ENCODE data around the gene UBAC2. TPM values are rescaled to one million over a fixed set of nuclear protein-coding genes. Genes with fewer than 3 reads are reported as not detected.

Gene UBAC2
- total RNA-seq, 1 donor from 2014 or later = 63.5 TPM

DNA sequence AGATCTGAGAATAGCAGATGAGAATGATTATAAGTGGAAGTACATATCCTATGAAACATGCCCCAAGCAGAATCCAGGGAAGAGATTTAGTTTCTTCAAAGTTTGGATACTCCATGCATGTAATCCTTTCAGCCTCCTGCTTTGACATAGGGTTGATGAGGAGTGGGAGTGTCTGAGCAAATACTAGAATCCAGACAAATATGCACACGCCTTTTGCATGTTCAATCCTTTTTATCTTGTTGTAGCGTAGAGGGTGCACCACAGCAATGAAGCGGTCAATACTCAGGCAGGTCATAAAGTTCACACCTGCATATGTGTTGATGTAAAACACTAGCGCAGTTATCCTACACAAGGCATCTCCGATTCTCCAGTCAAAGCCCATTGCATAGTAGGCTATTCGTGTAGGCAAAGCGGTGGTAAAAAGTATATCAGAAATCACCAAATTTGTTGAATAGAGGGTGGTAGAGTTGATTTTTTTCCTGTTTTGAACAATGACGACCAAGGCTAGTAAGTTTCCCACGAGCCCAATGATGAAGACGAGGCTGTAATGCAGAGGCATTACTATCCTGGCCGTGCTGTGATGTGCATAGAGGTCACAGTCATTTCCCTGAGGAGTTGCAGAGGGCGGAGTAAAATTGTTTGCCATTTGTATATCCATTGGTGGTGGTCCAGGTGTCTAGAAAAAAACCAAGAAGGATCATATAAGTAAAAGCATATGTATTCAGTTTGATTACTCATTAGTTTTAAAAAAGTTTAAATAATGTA is 95.0 kb downstream of the UBAC2 start:
- no peak for DNase-seq (ENCODE audit: low read depth)

DNA sequence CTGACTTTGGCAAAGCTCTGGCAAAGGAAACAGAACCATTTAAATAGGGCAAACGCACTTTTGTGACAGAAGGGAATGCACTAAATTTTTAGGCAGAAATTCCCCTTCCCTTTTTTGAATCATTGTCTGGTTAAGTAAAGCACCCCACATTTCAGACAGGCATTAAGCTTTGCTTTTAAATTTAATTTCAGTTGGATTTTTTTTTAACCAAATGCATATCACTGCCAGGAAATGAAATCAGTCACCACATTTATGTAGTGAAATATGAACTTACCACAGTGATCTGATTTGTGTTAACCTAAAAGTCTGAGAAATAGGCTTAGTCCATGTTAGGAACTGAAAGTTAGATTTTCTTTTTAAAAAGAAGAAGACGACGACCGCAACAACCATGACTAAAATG is 95.7 kb downstream of the UBAC2 start:
- no peak for DNase-seq (ENCODE audit: low read depth)

DNA sequence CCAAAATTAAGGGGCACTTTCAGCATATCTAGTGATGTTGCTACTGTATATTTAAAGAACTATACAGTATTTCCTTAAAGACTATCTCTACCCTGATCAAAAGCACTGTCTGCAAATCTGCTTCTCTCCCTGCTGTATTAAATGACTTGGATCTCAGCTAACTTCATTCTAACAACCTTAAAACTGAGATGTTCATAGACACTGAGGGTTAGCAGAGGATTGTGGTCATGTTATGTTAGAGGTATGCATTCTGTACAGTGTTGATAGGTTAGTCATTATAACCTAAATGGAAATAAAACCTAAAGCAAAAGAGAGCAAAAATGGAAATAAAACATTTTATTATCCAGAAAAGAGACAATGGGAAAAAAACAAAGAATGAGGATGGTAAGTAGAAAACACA is 96.7 kb downstream of the UBAC2 start:
- DNase-seq (ENCODE audit: low read depth) = no peak

DNA sequence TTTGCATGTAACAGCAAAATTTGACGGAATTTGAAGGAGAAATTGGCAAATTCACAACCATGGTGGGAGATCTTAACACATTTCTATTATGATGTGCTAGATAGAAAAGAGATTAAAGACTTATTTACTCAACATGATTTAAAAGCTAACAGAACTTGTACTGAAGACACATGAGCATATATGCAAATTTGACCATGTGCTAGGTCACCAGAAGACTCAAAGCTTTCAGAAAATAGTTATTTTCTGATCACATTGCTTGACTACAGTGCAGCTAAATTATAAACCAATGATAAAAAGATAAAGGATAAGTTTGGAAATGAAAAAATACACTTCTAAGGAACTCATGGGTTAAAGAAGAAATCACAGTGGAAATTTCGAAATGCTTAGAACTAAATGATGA is 97.4 kb downstream of the UBAC2 start:
- no peak for DNase-seq (ENCODE audit: low read depth)

DNA sequence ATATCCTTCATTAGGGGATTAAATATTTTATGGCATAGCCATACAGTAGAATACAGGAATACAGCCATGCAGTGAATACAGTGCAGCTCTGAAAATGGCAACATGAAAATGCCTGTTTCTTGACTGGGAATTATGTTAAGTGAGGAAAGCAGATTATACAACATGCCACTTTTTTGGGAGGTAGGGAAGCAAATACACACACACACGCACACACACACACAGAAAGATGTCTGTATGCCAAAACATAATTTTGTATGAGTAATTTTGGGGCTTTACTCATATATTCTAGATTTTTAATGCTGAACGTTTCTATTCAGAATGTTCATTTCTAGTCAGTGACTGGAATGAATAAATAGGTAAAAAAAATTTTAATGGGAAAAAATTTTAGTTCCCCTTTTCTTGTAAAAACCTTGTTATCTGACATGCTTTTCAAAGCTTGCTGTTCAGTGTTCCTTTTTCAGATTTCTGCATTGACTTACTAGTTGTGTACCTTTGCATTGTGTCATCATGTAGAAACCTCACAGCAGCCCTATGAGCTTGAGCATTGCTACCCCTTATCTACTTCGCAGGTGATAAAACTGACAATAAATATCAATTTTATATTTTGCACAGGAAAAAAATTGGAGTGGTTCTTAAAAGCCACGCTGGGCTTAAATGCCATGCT is 98.7 kb downstream of the UBAC2 start:
- no peak for DNase-seq (ENCODE audit: low read depth)

DNA sequence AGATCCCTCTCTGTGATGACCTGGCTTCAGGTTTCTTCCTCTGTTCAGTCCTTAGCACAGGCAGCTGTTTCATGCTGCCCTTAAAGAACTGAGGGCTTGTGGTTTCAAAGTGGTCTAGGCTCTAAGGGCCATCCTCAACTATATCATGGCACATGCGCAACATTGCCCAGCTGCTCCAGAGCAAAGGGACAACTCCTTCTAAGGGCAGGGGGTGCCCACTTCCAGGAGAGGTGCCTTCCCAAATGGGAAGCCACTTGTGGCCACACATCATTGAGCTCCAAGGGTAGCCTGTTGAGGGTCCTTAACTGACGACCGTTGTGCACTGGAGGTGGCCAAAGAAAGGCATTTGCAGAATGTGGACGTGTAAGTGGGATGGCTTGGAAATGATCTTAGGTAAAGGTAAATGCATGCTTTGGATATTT is 99.3 kb downstream of the UBAC2 start:
- no peak for DNase-seq (ENCODE audit: low read depth)

DNA sequence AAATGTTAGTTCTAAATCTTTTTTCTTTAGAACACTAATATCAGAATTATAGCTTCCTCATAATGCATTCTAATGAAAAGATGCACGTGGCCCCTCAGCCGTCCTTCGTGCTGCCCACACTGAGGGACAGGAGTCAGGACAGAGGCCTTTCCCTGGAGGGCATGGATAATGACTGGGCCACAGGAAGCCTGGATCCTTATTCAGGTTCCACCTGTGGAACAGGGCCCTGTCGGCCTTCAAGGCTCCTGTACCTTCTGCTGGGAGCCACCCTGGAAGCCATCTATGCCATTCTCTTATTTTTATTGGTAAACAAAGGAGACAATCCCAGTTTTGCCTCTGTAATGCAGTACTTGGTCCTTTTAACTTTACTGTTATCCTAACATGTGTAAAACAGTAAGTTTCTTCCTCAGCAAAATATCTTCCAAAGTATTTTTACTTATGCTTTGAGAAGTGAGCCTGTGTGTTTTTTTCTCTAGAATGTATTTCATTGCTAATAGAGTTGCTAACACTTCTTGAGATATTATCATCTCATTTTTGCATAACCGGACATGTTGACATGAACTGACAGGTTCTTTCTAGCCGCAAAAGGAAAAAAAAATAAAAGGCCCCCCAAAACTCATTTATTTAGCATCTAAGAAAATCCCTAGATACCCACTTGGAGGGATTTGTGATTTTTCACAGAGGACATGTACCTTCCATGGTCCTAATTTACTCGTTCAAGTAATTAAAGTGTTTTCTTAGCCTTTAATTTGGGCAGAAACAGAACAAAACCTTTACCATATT is 100.6 kb downstream of the UBAC2 start:
- DNase-seq (ENCODE audit: low read depth) = no peak

DNA sequence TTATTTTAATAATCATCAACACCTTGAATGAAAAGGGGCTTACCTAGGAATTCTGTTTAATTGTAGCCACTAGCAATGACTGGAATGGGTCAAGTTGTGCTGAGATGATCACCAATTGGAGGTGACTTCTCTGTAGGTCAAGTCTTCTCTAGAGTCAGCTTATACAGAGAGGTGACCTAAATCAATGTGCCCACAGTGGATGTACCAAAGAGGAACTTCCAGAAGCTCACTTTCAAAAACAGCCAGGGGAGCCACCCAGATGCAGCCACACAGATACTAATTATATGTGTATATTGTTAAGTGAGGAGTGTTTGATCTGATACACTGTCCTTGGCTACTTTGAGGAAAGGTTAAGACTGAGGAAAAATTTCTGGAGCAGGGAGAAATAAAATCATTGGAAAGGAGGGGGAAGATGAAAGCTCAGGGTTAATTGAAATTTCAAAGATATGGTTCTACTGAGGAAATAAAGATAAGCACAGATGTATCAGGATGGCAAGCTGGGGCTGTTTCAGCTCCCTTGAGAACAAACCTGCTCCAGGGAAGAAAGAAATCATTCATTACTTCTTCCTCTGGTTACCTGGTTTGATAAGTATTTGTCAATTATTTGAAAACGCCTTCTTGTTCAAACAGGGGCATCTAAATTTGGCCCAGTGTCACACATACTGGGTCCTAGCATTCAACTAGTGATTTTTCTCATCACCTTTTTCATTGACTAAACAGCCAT is 101.4 kb downstream of the UBAC2 start:
- DNase-seq (ENCODE audit: low read depth) = no peak

DNA sequence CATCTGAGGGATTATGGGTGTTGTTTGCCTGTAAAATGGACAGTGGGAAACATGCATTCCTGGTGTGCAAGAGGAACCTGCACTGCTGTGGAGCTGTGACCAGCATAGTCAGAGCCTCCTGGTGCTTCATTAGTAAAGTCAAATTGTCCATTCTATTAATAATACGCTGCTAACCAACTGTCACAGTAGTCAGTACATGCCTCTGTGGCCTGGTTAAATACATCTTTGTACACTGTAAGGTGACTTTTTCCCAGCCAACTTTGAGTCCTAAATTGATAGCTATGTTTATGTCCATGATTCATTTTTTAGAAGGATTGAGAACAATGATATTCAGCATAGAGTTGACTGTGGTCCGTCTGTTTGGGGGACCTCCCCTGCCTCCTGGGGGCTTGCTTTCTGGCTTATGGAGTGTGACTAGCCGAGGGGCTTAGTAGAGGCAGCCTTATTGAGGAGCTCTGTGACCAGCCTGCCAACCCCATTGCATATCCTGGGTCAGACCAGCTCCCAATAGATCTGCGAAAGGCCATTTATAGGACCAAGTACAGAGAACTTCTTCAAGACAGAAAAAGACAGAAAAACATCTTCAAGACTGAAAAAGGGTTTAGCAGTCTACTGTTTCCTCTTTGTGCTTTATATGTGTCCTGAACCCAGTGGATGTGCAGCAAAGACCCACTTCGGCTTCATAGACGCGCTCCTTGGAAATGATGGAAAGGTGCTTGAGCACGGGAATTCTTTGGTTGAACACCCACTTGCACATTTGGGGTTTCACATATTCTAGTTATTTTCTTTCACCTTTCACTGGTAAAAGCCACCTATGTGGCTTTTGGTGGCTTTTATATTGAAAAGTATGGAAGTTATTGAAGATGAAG is 102.2 kb downstream of the UBAC2 start:
- no peak for DNase-seq (ENCODE audit: low read depth)

DNA sequence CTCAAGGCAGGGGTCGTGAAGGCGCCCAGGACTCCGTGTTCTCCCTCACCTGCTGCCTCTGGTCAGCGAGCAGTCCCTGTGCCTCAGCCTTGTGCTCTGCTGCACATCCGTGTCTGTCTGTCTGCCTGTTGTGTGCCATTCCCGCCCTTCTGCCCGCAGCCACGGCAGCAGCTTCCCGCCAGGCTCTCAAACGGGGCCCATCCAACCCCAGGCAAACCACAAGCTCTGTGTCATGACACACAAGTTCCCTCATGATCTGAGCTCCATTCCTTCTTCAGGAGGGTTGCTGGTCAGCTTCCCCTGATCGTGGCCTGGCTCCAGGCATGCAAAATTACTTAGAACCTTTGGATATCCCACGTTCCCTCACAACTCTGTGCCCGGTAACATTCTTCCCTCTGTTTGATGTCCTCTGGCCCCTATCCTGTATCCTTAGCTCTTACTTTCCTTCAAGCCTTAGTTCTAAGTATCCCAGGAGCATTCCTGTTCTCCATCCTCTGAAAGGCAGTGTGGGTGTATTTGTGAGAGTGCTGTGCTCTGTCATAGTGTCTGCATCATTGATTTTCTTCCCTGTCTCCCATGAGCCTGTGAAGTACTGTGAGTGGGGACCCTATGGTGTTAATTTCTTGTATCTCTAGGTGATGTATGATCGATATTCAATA is 103.3 kb downstream of the UBAC2 start:
- no peak for DNase-seq (ENCODE audit: low read depth)

DNA sequence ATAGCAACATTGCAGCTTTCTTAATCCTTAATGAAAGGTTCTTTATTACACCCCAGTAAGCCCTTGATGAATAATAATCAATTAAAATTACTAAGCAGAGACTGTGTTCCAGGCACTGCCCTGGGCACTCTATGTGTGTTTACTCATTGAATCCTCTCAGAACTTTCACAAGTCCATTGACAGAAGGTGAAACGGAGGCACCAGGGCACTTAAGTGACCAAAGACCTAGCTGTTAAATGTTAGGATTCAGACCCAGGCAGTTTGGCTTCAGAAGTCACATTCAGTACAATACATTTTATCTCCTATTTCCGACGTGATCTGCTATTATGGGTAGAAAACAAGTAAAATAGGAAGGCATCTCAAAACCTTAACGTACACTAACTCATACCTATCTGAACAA is 103.9 kb downstream of the UBAC2 start:
- DNase-seq (ENCODE audit: low read depth) = no peak

DNA sequence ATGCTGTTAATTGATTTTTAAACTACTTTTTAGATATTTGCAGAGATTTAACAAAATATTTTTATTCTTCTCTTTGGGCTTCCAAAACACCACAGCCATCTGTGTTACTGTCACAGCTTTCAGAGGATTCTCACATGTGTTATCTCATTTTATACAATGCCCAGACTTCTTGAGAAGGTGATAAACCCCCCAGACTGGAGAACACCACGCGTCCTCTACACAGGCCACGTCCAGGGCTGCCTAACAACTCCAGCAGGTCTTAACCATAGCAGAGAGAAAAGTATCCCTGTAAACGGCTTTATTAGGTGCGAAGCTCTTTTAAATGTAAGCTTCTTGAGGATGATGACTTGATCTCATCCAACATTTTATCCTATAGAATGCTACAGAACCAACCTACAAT is 104.5 kb downstream of the UBAC2 start:
- DNase-seq (ENCODE audit: low read depth) = no peak

DNA sequence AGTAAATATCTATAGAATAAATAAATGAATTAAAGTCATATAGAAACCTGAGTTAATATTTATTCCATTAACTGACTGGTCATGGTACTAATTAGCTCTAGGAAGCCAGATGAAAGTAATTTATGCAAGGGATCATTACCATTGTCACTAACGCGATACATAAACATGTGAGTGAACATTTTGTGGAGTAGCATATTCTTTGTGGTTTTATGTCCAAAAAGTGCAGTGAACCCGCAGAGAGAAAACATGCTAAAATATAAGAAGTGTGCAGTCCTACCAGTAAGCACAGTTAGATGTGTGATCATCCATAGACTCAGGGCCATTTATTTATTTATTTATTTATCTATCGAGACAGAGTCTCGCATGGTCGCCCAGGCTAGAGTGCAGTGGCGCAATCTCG is 104.9 kb downstream of the UBAC2 start:
- DNase-seq (ENCODE audit: low read depth) = no peak

DNA sequence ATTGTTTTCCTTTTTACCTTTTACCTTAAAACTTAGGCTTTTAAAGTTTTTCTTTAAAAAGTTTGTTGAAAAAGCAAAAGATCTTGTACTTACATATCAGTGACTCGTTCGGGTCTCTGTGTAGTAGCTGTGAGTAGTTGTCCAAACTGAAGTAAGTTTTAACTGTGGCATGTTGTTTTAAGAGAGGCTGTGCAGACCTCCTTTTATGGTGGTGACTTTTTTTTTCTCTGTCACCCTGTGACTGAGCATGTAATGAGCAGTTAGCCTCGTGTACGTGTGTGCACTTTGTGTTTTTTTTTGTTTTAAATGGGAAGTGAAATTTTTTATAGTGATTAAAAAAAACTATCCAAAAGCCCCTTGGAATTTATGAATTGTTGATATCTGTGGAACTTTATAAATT is 106.6 kb downstream of the UBAC2 start, which contains the start of gene GPR183:
Gene GPR183, minus strand, starts transcription at position 153 of the 400 bp plus-strand sequence. CDS start 11,254 bp downstream, outside the sequence.
- DNase-seq (ENCODE audit: low read depth) = peak; percentile 73

DNA sequence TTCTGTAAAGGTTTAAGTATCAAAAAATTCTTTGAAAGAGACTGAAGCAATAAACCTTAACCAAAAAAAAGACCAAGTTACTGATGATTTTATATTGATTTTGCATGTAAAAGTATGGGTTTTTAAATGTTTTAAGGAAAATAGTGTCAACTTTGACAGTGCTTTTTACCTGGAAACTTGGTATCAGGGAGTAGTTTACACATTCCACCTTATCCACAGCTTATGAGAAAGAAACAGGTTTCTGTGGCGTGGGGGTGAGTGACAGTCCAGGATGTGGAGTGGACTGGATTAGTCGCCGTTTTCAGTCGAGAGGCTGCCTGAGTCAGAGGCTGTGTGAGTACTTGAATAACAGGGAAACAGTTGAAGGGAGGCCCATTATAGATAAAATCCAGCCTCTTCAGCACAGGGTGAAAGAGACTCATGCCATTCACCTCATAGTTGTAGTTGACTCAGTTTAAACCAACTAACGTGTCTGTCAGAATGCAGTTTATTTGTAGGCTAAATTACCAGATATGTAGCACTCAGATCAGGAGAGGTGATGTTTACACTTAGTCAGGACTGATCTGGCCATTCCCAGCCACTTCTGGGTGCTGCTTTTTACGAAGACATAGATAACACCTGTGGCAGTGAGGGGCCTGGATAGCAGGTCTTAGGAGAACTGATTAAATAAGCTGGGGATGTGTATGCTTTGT is 107.1 kb downstream of the UBAC2 start:
- DNase-seq (ENCODE audit: low read depth) = peak; percentile 84

DNA sequence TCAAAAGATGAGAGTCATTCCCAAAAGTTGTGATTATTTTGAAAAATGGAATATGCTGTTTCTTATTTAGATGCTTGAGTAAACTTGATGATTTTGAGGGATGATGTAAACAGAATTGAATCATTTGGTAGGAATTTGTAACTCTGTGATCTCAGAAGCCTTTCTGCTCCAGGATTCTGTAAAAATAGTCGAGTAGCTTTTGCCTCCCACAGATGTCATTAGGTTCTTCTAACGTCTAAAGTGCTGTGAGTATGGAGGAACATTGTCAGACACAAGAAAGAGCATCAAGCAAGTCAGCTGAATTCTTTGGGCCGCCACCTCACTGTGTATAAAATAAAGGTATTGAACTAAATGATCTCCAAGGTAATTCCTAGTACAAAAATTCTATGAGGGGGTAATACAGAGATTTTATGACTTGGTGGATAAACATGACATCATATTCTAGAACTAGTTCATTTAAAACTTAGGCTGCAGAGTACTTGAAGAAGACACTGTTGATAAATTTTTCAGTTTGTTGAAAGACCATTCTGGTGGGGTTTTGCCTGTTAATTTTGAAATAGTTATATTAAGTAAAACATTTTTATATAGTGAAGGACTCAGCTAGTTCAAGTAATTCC is 107.9 kb downstream of the UBAC2 start:
- peak; percentile 77 for DNase-seq (ENCODE audit: low read depth)

DNA sequence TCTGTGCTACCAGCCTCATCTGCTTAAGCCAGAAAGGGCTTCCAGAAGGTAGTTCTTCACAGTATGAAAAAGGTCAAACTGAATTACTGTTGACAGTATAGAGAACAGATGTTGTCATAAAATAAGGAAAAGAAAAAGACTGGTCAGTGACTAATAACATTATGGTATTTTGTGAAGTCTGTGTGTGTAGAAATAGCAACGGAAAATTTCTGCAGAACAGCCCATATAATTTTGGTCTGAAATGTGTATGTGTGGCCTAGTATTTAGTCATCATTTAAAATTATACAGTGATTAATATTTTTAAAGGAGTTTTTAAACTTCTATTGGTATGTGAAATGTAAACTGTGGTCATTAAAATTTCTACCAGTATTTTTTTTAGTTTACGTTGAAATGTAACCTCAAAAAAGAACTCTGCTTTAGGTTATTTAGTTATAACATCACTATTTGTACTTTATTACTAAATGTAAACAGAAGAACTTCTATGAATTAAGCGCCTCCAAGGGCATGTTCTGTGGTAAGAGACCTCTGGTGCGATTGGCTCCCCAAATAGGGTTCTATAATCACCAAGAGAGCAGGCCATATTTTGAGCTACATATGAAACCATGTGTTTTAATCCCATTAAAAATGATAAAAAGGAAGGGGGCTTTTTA is 109.9 kb downstream of the UBAC2 start:
- DNase-seq (ENCODE audit: low read depth) = no peak

DNA sequence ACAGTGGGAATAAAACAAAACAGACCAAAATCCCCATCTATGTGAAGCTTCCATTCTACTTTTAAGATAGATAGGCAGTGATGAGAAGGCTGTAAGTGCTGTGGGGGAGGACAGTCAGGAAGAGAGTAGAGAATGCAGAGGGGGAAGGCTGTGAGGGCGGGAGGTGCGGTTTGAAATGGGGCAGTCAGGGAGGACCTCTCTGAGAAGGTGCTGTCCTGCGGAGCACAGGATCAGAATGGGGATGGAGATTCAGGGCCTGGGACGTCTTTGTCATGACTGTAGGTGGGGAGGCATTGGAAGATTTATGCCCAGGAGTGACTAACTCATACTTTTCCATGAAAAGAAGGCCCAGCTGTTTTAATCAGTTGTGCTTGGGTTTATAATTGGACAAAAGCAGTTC is 110.5 kb downstream of the UBAC2 start:
- no peak for DNase-seq (ENCODE audit: low read depth)

All from renal cortical epithelial cell (primary cell).